ENCODE measurements around the gene KLHDC3.
"Not testable (repeated sequence)": the region's sequence is repeated elsewhere in the genome, so short reads cannot be mapped to it uniquely, and the experiment has no call there.

Gene KLHDC3

DNA sequence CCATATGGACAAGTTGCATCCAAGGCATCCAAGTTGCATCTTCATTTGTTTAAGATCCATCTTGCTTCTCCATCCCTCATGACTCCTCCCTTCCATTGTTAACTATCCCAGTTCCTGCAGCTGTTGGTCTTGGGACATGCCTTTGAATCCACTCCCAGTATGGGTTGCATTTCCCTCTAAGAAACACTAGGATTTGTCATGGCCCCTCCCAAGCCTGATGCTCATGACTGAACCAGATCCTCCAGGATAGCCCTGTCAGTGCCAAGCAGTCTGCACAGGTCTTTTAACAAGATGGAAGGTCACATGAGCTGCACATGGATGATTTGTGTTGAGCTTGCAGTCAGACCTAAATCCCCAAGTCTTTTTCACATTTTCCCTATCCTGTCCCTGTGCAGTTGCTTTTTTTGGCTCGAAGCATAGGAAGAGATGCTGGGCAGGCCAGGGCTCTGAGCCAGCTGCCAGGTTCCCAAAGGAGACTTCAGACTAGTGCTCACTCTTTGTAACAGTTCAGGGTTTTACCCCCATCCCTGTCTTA is 25.5 kb upstream of the KLHDC3 start:
- DNase-seq = no peak

- no peak for DNase-seq
Observed at GRCh38 chr6:42989923-42990322, 24.1 kb upstream of the KLHDC3 start.

DNA sequence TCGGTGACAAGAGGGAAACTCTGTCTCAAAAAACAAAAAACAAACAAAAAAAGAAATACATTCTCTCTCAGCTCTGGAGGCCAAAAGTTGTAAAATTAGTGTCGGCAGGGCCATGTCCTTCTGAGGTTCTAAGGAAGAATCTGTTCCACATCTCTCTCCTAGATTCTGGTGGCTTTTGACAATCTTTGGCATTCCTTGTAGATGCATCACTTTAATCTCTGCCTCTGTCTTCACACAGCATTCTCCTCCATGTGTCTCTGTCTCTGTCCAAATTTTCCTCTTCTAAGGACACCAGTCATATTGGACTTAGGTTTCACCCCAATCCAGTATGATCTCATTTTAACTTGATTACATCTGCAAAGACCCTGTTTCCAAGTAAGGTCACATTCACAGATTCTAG is 20.6 kb upstream of the KLHDC3 start:
- DNase-seq = no peak

GRCh38 chr6:42996513-42996912 is 17.5 kb upstream of the KLHDC3 start:
- DNase-seq = no peak

DNA sequence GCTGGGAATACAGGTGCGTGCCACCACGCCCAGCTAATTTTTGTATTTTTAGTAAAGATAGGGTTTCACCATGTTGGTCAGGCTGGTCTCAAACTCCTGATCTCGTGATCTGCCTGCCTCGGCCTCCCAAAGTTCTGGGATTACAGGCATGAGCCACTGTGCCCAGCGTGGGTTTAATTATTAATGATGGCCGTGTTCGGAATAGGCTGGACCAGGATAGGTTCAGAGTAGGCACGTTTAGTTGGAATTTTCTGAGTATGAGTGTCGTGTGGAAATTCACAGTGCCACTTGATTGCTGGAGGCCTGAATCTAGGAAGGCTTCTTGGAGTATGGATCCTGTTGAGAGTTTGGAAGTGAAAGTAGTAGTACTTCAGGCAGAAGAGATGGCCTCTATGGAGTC is 15.8 kb upstream of the KLHDC3 start:
- not testable (repeated sequence) for DNase-seq

GRCh38 chr6:43001843-43002242 is 12.2 kb upstream of the KLHDC3 start:
- DNase-seq = no peak

DNA sequence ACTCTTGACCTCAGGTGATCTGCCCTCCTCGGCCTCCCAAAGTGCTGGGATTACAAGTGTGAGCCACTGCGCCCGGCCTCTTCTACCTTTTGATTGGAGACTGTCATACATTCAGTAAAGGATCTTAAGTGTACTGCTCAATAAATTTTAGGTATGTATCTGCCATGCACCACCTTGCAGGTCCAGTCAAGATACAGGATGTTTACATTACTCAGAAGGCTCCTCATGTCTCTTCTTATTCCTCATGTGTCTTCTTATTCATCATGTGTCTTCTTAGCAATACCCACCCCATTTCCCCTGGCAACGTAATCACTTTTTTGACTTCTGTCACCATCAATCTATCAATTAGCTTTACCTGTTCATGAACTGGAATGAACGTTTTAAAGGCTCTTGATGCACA is 8.2 kb upstream of the KLHDC3 start:
- DNase-seq = no peak

GRCh38 chr6:43006251-43006650 is 7.8 kb upstream of the KLHDC3 start:
- no peak for DNase-seq

DNA sequence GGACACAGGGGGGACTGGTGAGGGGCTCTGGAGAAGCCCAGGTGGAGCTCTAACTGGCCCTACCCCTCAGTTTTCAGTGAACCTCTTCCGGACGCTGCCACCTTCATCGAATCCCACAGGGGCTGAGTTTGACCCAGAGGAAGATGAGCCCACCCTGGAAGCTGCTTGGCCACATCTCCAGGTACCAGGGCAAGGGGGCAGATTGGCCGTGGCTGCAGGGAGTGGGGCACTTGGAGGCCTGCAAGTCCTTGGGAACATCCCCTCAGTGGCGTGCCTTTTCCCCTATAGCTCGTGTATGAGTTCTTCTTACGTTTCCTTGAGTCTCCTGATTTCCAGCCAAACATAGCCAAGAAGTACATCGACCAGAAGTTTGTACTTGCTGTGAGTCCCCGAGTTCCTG is 6.9 kb upstream of the KLHDC3 start:
- DNase-seq = no peak

DNA sequence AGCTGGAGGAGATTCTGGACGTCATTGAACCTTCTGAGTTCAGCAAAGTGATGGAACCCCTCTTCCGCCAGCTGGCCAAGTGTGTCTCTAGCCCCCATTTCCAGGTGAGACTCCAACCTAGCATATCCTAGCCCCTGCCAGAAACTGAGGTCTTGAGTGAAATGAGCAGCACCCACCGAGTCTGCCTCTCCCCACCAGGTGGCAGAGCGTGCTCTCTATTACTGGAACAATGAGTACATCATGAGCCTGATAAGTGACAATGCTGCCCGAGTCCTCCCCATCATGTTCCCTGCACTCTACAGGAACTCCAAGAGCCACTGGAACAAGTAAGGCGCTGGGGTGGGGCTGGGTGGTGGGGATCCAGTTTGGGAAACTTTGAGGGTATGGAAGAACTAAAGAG is 4.9 kb upstream of the KLHDC3 start:
- peak; percentile 8 for DNase-seq

DNA sequence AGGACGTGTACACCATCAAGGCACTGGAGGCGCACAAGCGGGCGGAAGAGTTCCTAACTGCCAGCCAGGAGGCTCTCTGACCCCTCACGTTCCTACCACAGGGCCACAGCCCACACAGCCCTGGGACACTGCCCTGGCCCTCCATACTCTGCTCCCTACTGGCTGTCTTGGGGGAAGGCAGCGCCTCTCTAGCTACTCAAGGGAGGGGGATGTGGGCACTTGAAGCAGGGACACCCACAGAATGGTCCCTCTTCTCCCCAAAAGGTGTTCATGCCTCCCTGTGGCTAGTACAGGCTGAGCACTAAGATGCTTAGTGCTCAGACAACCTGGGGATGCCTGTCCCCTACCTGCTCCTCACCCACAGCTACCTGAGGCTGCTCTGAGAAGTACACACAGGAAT is 2.8 kb upstream of the KLHDC3 start:
- DNase-seq = no peak

- no peak for DNase-seq
Observed at GRCh38 chr6:43012364-43012763, 1.7 kb upstream of the KLHDC3 start.

GRCh38 chr6:43013097-43013842 is 779 bp upstream of the KLHDC3 start:
- no peak for DNase-seq

- DNase-seq = no peak
Observed at GRCh38 chr6:43014434-43014909, 423 bp downstream of the KLHDC3 start.

DNA sequence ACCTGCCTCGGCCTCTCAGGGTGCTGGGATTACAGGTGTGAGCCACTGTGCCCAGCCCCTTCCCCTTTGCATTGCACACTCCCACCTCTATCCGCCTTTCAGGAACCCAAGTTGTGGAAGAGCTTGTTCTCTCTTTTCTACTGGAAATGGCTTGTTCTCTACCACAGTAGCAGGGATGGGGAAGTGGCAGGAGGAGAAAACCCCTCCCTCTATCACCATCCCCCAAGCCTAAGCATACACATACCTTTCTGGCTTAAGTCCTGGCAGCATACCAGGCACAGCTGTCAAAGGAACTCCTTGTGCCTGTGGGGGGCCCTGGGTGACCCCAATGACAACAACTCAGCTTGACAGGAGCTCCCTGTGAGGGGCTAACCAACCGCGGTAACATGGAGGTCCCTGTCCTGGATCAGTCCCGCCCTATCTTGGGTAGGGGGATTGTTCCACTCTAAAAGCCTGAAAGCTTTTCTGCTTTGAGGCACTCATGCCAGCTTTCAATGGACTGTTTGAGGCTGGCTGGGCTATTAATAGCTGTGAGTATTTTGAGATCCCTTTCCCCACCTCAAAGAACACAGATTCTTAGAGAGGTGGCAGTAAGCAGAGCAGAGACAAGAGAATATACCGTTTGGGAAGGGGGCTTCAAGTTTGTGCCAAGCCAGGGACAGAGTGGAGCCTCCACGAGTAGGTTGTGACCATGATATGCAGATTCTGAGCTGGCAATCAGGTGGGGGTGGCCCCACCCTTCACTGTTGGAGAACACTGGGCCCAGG is 2.3 kb downstream of the KLHDC3 start:
- DNase-seq = no peak

DNA sequence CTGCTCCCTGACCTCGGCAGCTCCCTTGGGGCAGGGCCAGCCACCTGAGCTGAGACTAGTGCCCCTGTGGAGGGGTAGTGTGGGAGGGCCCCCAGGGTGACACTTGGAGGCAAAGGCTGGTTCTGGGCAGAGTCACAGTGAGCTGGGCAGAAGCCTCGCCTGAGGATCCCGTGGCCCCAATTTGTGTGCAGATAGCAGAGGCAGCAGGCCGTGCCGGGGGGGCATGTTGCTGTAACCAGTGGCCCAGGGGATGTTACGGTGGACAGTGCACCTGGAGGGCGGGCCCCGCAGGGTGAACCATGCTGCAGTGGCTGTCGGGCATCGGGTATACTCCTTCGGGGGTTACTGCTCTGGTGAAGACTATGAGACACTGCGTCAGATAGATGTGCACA is 2.9 kb downstream of the KLHDC3 start:
- no peak for DNase-seq

DNA sequence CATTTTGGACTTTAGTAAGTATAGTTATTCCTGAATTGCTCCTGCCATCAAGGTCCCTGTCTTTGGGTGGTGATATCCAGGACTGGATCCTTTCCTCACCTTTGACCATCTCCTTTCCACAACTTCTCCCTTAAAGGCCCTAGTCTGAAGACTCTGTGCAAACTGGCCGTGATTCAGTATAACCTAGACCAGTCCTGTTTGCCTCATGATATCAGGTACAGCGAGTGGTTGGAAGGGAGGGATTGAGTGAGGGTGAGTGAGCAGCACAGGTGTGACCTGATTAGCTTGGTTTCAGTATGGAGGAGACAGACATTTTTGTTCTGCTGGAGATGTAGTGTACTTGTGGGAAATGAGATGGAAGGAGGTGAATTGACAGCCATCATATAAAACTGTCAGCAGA is 5.1 kb downstream of the KLHDC3 start:
- DNase-seq = no peak

- no peak for DNase-seq
Observed at GRCh38 chr6:43020052-43020705, 6.1 kb downstream of the KLHDC3 start.

GRCh38 chr6:43020847-43021246 is 6.8 kb downstream of the KLHDC3 start:
- DNase-seq = no peak

DNA sequence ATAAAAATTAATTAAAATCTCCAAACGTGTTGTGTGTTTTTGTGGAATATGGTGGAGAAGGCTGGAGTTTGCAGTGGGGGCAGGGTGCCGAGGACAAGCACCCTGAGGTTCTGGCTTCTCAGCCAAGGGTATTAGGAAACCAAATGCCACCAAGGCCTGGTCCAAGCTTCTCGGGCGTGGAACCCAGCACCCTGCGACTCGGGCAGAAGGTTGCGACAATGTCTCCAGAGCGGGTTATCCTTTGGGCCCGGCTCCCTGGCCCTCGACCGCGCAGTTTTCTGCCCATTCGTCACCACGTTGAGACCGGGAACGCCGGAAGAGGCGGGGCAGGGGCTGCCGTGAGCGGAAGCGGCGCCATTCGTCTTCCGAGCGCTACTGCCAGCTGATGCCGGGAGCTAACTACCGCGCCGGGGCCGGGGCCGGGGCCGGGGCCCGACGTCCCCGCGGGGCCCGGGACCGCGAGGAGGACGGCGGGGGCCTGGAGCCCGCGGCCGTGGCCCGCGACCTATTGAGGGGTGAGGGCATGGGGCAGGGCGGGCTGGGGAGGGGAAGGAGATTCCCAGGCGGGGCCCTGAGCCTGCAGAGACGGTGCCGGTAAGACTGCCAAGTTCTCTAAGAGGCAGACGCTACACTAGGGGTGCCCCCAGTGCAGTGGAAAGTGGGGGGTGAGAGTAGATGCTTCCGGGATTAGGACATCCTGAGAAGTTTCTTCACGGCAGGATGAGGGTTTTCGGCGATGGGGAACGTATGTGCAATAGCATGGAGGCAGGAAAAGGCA is 7.4 kb downstream of the KLHDC3 start, which contains the start of gene RRP36:
RRP36 (plus strand) TSS at position 354 of the 778 bp plus-strand sequence; CDS start at position 386, 32 bp downstream.
- DNase-seq = peak; percentile 56

DNA sequence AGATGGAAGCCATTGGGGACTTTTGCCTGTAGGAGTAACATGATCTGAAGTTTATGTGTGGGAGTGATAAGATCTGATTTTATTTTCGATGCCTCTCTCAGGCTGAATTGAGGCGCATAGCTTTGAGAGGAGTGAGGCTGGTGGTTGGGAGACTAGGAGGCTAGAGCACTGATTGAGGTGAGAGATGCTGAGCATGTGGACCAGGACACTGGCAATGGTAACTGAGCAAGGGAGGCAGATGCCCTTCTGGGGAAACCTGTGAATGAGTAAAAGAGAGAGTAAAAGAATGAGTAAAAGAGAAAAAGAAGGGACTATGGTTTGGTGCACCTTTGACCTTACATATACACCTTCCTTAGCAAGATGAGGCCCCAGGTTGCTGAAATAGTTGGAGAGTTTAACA is 10.4 kb downstream of the KLHDC3 start:
- no peak for DNase-seq

GRCh38 chr6:43026365-43026764 is 12.3 kb downstream of the KLHDC3 start:
- DNase-seq = no peak

DNA sequence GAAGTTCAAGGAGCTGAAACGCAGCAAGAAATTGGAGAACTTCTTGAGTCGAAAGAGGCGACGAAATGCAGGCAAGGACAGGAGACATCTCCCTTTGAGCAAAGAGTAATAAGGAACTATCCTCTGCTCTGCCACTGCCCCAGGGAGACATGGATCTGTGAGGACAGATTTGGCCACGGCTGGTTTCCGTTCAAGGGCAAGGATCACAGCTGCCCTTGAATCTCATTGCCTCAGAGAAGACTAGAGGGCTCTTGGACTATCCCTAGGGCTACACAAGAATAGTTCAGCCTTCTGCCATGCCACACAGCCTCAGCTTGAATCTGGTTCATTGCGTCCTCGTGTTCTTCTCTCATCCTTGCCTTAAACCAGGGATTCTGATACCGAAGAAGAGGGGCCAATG is 15.1 kb downstream of the KLHDC3 start:
- no peak for DNase-seq

Data from central memory CD4-positive, alpha-beta T cell (primary cell).